Omental fat pad (tissue), 4 donors: ENCODE results near the gene RRBP1. TPM values are rescaled to one million over a fixed set of nuclear protein-coding genes. Genes with fewer than 3 reads are reported as not detected.

Experiments used
- ATAC-seq: fragments of 150-250 bp; one replicate; pipeline ENCODE4 v1.9.1; 2016; ENCODE audit warnings: mild to moderate bottlenecking, moderate library complexity; ENCODE audit not compliant: low FRiP score
- DNase-seq: peaks from one replicate; pipeline ENCODE4 v3.0.0-alpha.2; 2019; ENCODE audit warnings: low spot score
- total RNA-seq, 4 donors: library from RNA; depleted of rRNA; stranded (reverse); fragments of >200 nt; gene quantifications; one replicate each; pipeline ENCODE4 v1.1.0, GENCODE V29; 2016
- TF ChIP-seq, protein P1 (sequence below), 3 donors: fragments of 450-650 bp; IDR thresholded peaks; one replicate each; pipeline ENCODE4 v1.5.1; 2016 to 2017; ENCODE audit warnings: antibody characterized with exemption in 3 of 3, mild to moderate bottlenecking in 3 of 3, moderate library complexity in 2 of 3

Gene RRBP1
- total RNA-seq, 4 donors from 2014 or later, result 67.9 to 142 (median 87.2) TPM

DNA sequence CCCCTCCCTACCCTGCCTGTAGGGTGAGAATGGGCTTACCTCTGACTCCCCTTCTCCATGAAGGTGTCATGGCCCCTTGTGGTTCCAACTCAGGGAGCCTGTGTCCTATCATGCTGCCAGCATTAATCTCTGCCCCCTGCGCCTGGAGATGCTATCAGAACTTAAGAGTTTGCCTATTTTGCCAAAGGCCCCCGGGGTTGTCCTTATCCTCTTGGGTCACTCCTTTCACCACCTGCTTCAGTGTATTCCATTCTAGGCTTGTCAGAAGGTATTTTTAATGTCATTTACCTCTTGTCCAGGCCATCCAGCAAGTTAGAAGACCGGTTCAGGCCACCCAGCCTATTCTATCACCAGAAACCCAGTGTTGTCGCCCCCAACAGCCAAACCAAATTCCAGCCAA lies 10.5 kb downstream of the RRBP1 start:
- ATAC-seq (no peak), DNase-seq (no peak)
- TF ChIP-seq, protein P1, sequence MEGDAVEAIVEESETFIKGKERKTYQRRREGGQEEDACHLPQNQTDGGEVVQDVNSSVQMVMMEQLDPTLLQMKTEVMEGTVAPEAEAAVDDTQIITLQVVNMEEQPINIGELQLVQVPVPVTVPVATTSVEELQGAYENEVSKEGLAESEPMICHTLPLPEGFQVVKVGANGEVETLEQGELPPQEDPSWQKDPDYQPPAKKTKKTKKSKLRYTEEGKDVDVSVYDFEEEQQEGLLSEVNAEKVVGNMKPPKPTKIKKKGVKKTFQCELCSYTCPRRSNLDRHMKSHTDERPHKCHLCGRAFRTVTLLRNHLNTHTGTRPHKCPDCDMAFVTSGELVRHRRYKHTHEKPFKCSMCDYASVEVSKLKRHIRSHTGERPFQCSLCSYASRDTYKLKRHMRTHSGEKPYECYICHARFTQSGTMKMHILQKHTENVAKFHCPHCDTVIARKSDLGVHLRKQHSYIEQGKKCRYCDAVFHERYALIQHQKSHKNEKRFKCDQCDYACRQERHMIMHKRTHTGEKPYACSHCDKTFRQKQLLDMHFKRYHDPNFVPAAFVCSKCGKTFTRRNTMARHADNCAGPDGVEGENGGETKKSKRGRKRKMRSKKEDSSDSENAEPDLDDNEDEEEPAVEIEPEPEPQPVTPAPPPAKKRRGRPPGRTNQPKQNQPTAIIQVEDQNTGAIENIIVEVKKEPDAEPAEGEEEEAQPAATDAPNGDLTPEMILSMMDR (IDR thresholded peaks at IDR 0.05), result no peak

DNA sequence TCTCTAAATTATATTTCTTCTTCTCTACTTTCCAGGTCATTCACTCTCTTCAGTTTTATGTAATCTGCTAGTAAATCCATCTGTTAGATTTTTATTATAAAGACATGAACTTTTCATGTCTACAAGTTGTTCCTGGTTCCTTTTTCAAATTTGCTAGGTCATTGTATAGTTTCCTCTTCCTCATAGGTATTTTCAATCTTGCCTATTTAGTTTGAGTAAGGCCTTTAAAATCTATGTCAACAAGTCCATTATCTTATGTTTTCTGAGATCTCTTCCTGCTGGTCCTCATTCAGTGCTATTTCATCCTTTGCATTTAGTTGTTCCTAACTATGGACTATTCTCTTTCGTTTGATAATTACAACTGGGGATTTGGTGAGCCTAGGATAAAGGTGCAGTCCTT lies 11.0 kb downstream of the RRBP1 start:
- DNase-seq, result no peak
- TF ChIP-seq, protein P1 (IDR thresholded peaks at IDR 0.05), result no peak
- no peak for ATAC-seq

DNA sequence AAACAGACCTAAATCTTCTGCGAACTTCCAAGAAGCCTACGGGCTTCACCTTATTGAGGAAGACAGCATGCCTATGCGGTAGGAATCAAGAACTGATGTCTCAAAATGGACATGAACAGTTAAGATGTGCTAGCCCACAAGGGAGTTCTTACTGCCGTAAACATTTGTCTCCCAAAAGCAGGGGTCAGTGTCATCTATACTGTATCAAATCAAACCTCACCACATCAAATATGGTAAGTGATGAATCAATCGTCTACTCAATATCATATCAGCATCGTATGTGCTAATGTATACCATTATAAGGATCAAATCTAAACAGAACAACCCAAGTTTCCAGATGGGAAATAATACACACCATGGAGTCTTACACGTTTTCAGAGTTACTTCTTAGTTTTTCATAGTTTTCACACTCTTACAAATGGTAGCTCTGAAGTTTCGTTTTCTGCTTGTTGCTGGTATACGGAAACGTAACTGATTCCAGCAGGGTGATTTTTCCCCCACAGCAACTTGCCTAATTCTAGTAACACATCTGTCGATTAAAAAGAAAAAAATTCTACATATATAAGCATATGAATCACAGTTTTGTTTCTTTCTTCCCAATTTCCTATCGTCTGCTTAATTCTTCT lies 12.6 kb downstream of the RRBP1 start:
- TF ChIP-seq, protein P1 (IDR thresholded peaks at IDR 0.05), result no peak
- DNase-seq (no peak), ATAC-seq (no peak)

DNA sequence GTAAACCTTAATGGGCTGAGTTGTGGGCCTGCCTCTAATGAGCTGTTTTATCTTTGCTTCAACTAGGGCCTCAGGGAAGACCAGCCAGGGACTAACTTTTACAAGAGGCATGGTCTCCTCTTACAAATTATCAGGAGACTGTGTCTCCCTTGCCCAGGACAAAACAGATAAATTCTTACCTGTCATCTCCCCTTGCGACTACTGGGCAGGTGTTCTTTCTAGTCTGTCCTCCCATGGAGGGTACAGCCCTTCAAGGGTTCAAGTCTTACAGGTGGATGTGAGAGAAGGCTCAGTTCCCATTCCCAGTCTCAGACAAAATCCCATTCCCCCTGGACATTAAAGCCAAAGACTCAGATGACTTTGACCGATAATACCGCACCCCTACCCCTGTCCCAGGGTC lies 13.6 kb downstream of the RRBP1 start:
- TF ChIP-seq, protein P1 (IDR thresholded peaks at IDR 0.05), result no peak
- ATAC-seq (no peak), DNase-seq (no peak)

DNA sequence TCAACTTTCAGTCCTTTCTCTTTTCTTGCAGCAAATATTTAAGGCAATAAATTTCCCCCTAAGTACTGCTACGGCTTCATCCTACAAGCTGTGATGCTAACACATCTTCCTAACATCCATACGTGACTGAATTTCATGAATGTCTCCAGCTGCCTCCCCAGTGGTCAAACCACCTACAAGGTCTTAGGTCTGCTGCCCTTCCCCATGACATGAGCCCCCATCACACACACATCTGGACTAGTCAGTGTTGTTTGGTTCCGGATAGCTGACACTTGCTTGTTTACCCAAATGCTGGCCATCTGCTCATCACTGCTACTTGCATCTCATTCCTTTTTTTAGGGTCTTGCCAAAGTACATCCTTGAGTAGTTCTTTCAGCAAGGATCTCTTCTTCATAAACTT lies 14.6 kb downstream of the RRBP1 start:
- no peak for ATAC-seq
- TF ChIP-seq, protein P1 (IDR thresholded peaks at IDR 0.05), result no peak
- DNase-seq, result no peak

DNA sequence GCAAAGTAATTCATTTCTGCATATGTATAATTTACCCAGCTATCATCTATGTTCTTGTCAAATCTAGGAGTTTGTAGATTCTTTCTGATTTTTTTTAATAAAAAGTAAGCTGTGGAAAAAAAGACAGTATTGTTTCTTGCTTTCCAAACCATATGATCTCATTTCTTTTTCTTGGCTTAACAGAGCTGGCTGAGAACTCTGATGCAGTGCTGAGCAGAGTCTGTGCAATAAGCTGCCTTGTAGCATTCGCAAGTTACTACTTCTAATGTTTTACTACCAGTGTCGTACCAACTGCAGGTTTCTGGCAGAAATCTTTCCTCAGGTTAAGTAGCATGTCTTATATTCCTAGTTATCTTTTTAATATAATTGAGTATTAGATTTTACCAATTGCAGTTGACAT lies 15.6 kb downstream of the RRBP1 start:
- TF ChIP-seq, protein P1 (IDR thresholded peaks at IDR 0.05), result no peak
- no peak for DNase-seq
- no peak for ATAC-seq

DNA sequence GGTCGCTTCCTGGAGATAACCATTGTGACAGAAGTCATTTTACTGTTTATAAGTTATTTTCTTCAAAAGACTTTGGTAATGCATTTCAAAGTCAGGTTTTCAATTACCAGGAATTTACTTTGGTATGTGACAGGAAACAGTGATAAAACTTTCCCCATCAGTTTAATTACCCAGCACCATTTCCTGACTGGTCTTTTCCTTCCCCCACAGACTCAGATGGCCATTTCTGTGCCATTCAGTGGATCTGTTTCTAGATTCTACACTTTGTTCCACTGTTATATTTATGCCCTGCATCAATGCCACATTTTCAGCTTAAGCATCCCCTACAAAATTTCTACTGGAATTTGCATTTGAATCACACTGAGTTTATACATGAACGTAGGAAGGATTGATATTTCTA lies 16.3 kb downstream of the RRBP1 start:
- ATAC-seq (no peak), DNase-seq (no peak)
- TF ChIP-seq, protein P1 (IDR thresholded peaks at IDR 0.05), result no peak
